GM21447 (cell line): ENCODE measurements around the gene ABHD3.
"Not testable (repeated sequence)": the region's sequence is repeated elsewhere in the genome, so short reads cannot be mapped to it uniquely, and the experiment has no call there.

Experiments
- ATAC-seq: cut with Tn5 transposase; IDR thresholded peaks from one replicate; pipeline ENCODE4 v1.9.1; 2021; ENCODE audit not compliant: unreplicated experiment

The ABHD3 gene

GRCh38 chr18:21704603-21705364 is at the start of gene ABHD3:
Gene ABHD3, minus strand, starts transcription at chr18:21704774. Its CDS starts 109 bp downstream, at chr18:21704665.
- ATAC-seq: peak; percentile 89

- ATAC-seq: no peak
Observed at GRCh38 chr18:21747764-21748693, 43.5 kb upstream of the ABHD3 start.

GRCh38 chr18:21747268-21747667 is 42.7 kb upstream of the ABHD3 start:
- ATAC-seq: no peak

GRCh38 chr18:21745231-21745630 is 40.7 kb upstream of the ABHD3 start:
- no peak for ATAC-seq

- no peak for ATAC-seq
Observed at GRCh38 chr18:21743166-21743832, 38.7 kb upstream of the ABHD3 start.

GRCh38 chr18:21742315-21742687 is 37.7 kb upstream of the ABHD3 start:
- no peak for ATAC-seq

- ATAC-seq: peak; percentile 16
Observed at GRCh38 chr18:21741562-21742314, 37.2 kb upstream of the ABHD3 start.

GRCh38 chr18:21741312-21741561 is 36.7 kb upstream of the ABHD3 start:
- ATAC-seq: no peak

GRCh38 chr18:21740538-21741311 is 36.2 kb upstream of the ABHD3 start, which contains the start of gene MIB1:
Gene MIB1, plus strand, starts transcription at chr18:21740792. Its CDS starts 792 bp downstream, at chr18:21741584.
- ATAC-seq: peak; percentile 97

GRCh38 chr18:21739604-21740537 is 35.3 kb upstream of the ABHD3 start:
- peak; percentile 13 for ATAC-seq

- not testable (repeated sequence) for ATAC-seq
Observed at GRCh38 chr18:21736926-21737325, 32.4 kb upstream of the ABHD3 start.

GRCh38 chr18:21735452-21736015 is 31.0 kb upstream of the ABHD3 start:
- ATAC-seq: no peak

- ATAC-seq: no peak
Observed at GRCh38 chr18:21733011-21733410, 28.4 kb upstream of the ABHD3 start.

GRCh38 chr18:21727702-21728101 is 23.1 kb upstream of the ABHD3 start:
- no peak for ATAC-seq

- no peak for ATAC-seq
Observed at GRCh38 chr18:21725201-21725600, 20.6 kb upstream of the ABHD3 start.

- ATAC-seq: no peak
Observed at GRCh38 chr18:21722687-21723086, 18.1 kb upstream of the ABHD3 start.

GRCh38 chr18:21714474-21714873 is 9.9 kb upstream of the ABHD3 start:
- no peak for ATAC-seq

- not testable (repeated sequence) for ATAC-seq
Observed at GRCh38 chr18:21707130-21707529, 2.6 kb upstream of the ABHD3 start.

GRCh38 chr18:21706386-21706865 is 1.9 kb upstream of the ABHD3 start:
- ATAC-seq: no peak
